ENCODE results near the gene LARP4B.

The LARP4B gene

DNA sequence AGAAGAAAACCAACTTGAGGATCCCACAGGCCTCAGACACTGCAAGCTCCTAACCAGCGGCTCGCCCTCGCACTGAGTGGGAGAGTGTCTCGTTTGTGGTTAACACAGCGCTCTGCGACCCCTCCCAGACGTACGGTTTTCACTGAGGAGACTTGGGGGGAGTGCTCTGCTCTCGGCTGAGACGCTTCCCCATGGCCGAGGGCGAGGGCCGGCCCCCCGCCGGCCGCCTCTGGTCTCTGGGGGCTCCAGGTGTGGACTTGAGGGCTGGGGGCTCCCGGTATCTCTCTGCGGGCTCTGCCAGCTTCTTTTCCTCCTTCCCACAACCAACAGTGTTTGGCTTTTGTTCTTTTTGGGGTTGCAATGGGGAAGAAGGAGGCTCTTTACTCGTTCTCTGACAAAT lies 118.7 kb downstream of the LARP4B start:
- DNase-seq (ENCODE audit: insufficient read length, low spot score) (no peak), FAIRE-seq (no peak)

DNA sequence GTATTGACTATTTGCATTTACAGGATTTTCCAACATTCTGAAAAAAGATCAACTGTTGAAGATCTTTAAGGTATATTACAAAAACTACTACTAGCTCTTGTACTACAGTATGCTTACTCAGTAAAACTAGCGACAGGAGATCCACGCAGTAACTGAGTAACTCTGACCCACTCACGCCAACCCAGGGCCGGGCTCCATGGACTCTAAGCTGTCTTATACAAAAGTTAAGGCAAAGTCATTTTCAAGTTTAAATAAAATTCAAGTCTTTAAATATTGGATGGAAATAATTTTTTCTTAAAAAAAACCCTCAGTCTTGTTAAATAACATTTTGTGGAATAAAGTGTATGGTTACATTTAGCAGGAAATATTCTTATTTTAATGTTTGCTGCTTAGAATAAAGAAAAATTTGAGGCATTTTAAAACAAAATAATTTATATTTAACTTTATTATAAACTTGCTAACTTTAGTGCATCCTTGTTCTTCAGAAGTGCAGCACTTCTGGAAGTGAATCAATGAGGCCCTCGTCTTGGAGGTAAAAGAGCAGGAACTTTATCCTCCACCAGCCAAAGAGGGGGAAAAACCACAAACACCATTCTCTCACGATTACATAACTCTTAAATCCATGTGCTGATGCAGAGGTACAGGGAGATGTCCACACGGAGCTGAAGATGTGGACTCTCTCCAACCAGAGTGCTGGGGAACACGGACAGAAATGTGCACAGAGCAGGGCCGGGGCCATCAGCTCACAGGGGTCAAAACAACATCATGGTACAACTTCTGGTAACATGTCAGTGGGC lies 119.9 kb downstream of the LARP4B start:
- no peak for FAIRE-seq

DNA sequence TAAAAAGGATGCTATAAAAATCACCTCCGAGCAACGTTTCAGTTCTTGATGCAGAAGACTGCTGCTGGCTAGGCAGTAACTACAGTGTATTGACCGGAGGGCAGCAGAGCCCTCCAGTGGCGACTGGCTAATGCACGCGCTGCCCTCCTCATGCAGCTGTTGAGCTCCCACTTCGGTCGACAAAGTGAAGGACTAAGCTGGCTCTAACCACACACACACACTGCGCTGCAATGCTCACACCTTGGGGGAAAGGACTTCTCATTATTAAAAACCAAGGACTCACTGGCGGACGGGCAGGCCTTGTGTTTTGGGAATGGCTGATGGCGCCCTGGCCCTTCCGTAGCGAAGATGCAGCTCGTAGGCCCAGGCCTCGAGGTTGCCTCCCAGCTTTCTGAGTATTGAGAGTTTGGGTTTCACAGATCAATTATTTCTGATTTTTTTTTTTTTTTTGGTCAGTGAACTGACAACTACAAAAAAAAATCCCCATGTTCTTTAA lies 121.1 kb downstream of the LARP4B start:
- FAIRE-seq, result no peak
- DNase-seq (ENCODE audit: insufficient read length, low spot score), result no peak

More for the DNA sequence above, 119.9 kb downstream of the LARP4B start:
- no peak for DNase-seq (ENCODE audit: insufficient read length, low spot score)

GRCh38 chr10:809671-810350 lies 121.7 kb downstream of the LARP4B start:
- DNase-seq (ENCODE audit: insufficient read length, low spot score) (no peak), FAIRE-seq (no peak)

DNA sequence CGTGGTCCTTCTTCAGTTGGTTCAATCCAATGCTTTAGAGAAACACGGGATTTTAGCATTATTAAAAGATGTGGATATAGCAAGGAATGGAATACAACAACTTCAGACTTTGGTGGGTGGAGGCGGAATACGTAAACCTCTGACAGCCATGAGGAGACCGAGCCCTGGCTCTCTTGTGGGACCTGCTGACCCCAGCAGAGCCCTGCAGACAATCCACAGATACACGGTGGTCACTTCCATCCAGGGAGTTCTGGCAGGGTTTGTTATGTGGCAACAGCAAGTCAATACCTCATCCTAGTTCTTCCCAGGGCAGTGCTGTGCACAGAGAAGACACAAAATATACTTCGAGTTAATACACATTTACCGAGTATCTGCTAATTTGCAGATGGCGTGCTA lies 123.5 kb downstream of the LARP4B start:
- no peak for FAIRE-seq
- DNase-seq (ENCODE audit: insufficient read length, low spot score), result no peak

DNA sequence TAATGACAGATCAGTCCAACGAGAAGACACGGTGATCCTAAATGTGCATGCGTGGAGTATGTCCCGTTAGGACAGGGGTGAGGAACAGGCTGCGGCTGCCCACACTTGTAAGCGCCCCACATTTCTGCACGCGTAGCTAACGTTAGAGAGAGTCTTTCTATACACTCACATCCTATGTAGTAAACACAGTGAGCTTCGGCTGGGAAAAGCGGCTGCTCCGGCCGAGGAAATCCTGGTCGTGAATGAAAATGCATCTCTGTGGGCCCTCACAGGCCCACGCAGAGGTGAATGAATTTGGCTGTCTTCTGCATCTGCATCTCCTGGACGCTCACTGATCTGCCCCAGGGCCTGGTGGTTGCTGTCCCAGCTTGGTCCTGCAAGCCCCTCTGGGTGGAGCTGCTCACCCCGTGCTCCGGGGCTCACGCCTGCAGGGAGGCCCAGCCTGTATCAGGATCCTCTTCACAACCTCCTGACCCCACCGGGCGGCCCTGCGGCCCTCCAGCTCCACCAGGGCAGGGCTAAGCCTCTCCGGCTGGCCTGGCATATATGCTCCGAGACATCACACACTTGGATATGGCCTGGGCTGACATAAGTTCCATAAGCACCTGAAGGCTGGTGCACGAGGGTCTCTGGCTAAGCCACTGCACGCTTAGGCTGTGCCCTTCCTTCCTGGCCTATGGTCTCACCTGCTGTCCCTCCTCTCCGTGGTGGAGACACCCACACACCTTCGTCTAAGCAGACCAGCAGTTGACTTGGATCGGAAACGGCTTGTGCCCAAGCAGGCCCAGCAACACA lies 124.1 kb downstream of the LARP4B start:
- FAIRE-seq (no peak), DNase-seq (ENCODE audit: insufficient read length, low spot score) (no peak)

GRCh38 chr10:806451-807162 lies 124.9 kb downstream of the LARP4B start:
- no peak for FAIRE-seq
- DNase-seq (ENCODE audit: insufficient read length, low spot score), result no peak

- DNase-seq (ENCODE audit: insufficient read length, low spot score), result no peak
- no peak for FAIRE-seq
Observed at GRCh38 chr10:805620-806305, 125.7 kb downstream of the LARP4B start.

GRCh38 chr10:804787-805619 lies 126.5 kb downstream of the LARP4B start:
- DNase-seq (ENCODE audit: insufficient read length, low spot score) (no peak), FAIRE-seq (no peak)

GRCh38 chr10:804191-804781 lies 127.2 kb downstream of the LARP4B start:
- DNase-seq (ENCODE audit: insufficient read length, low spot score), result no peak
- no peak for FAIRE-seq

DNA sequence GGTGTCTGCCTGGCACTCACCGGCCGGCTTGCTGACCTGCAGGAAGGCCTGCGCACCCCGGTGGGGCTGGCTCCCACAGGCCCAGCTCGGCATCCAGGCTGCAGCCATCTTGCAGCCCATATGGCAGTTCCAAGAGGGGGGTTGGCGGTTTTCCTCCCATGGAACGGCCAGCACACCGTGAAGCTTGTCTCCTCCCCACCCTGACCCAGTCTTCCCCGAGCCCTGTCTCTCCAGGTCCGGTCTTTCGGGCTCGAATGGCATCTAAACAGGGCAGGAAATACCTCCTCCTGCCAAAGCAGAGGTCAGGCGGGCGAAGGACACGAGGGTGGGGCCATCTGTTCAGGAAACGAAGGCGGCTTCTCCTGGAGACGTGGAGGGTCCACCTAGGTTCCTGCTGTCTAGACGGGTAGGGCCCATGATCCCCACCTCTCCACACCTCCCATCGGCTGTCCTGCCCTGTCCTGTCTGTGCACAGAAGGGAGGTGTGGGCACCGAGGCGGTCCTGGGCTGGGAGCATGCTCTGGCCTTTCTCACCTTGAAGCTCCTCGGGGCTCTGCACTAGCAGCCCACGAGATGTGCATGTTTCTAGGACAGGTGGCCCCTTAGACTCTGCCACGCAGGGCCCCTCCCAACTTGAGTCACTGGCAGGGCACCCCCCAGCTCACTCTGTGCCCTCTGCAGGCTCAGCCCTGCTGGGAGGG lies 128.3 kb downstream of the LARP4B start:
- no peak for FAIRE-seq

GRCh38 chr10:802506-802905 lies 129.0 kb downstream of the LARP4B start:
- FAIRE-seq, result no peak
- DNase-seq (ENCODE audit: insufficient read length, low spot score), result no peak

More for the DNA sequence above, 128.3 kb downstream of the LARP4B start:
- DNase-seq (ENCODE audit: insufficient read length, low spot score), result no peak

- DNase-seq (ENCODE audit: insufficient read length, low spot score) (no peak), FAIRE-seq (no peak)
Observed at GRCh38 chr10:797179-797578, 134.3 kb downstream of the LARP4B start.

DNA sequence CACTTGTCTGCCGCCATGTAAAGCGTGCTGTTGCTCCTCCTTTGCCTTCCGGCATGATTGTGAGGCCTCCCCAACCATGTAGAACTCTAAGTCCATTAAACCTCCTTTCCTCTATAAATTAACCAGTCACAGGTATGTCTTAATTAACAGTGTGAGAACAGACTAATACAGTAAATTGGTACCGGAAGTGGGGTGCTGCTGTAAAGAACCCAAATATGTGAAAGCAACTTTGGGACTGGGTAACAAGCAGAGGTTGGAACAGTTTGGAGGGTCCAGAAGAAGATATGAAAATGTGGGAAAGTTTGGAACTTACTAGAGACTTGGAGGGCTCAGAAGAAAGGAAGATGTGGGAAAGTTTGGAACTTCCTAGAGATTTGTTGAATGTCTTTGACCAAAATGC lies 135.3 kb downstream of the LARP4B start:
- DNase-seq (ENCODE audit: insufficient read length, low spot score) (no peak), FAIRE-seq (no peak)

- DNase-seq (ENCODE audit: insufficient read length, low spot score) (no peak), FAIRE-seq (no peak)
Observed at GRCh38 chr10:794382-794956, 137.0 kb downstream of the LARP4B start.

DNA sequence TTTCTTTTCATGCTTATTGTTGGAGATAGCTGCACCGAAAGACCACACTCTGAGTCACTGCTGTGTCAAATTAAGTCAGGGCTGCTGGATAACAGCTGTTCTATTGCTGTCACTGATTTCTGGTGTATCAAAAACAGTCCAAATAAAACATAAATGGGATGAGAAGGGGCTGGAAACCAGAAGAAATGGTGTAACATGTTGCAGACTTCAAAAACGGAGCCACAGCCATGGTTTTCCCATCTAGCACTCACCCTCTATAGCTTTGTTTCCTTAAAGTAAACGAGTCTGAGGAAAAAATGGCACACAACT lies 138.8 kb downstream of the LARP4B start:
- no peak for DNase-seq (ENCODE audit: insufficient read length, low spot score)
- FAIRE-seq, result no peak

DNA sequence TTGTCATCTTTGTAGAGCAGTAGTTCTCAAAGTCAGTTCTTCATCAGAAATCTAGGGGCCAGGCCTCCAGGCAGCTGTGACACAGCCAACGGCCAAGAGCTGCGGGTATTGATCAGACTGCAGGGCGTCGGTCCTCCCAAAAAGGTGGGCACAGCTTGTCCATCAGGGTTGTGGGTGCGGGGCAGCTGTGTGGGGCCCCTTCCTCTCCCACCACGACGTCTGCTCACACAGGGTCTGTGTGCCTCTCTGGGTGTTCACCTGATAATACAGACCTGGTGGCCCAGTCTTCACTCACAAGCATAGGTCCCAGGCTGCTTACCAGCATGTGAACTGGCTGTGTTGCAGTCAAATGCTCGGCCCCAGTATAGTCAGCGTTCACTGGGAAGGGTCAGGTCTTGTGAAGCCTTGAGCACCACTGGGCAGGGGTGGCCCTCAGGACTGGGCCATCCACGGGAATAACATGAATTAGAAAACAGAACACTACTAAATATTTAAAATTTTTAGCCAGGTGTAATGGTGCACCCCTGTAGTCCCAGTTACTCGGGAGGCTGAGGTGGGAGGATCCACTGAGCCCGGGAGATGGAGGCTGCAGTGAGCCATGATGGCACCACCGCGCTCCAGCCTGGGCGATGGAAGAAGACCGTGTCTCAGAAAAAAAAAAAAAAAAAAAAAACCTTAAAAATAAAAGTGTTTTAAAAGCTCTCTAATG lies 139.3 kb downstream of the LARP4B start:
- DNase-seq (ENCODE audit: insufficient read length, low spot score), result no peak

More for the DNA sequence above, 139.3 kb downstream of the LARP4B start:
- FAIRE-seq, result no peak
